ENCODE data around the gene MYO9B.

DNA sequence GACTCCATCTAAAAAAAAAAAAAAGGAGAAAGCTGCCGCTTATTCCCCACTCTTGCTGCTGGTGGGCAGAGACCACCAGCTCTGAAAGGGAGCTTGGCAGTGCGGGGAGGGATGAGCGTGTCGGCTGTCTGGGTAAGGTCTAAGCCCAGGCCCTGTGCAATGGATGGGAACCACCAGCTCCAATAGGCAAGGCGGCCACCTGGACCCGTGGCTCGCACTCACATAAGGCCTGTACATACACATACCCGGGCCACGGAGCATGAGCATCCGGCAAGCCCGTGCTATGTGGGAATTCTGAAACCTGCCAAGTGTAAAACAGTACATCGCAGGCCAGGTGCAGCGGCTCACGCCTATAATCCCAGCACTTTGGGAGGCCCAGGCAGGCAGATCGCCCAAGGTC is 83.0 kb downstream of the MYO9B start:
- TF ChIP-seq CTCF (IDR thresholded peaks at IDR 0.05) (no peak), MAZ (IDR thresholded peaks at IDR 0.05; ENCODE audit: borderline replicate concordance, low read depth, low read length) (no peak), NR3C1 (IDR thresholded peaks at IDR 0.05) (no peak), MYC (IDR thresholded peaks at IDR 0.05; ENCODE audit: borderline replicate concordance, low read length) (no peak), NFE2L2 (conservative IDR thresholded peaks at IDR 0.05; ENCODE audit: low read length) (no peak), CEBPB (IDR thresholded peaks at IDR 0.05) (no peak), CHD2 (IDR thresholded peaks at IDR 0.05; ENCODE audit: low read length, partially characterized antibody) (no peak), ZC3H11A (IDR thresholded peaks at IDR 0.05) (no peak)
- TF ChIP-seq, protein P1, sequence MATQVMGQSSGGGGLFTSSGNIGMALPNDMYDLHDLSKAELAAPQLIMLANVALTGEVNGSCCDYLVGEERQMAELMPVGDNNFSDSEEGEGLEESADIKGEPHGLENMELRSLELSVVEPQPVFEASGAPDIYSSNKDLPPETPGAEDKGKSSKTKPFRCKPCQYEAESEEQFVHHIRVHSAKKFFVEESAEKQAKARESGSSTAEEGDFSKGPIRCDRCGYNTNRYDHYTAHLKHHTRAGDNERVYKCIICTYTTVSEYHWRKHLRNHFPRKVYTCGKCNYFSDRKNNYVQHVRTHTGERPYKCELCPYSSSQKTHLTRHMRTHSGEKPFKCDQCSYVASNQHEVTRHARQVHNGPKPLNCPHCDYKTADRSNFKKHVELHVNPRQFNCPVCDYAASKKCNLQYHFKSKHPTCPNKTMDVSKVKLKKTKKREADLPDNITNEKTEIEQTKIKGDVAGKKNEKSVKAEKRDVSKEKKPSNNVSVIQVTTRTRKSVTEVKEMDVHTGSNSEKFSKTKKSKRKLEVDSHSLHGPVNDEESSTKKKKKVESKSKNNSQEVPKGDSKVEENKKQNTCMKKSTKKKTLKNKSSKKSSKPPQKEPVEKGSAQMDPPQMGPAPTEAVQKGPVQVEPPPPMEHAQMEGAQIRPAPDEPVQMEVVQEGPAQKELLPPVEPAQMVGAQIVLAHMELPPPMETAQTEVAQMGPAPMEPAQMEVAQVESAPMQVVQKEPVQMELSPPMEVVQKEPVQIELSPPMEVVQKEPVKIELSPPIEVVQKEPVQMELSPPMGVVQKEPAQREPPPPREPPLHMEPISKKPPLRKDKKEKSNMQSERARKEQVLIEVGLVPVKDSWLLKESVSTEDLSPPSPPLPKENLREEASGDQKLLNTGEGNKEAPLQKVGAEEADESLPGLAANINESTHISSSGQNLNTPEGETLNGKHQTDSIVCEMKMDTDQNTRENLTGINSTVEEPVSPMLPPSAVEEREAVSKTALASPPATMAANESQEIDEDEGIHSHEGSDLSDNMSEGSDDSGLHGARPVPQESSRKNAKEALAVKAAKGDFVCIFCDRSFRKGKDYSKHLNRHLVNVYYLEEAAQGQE (IDR thresholded peaks at IDR 0.05) = no peak

All from A549 (cell line).